Posterior vena cava (tissue), 2 donors: ENCODE data around the gene KBTBD8. TPM values are rescaled to one million over a fixed set of nuclear protein-coding genes. Genes with fewer than 3 reads are reported as not detected.

Source experiments
- DNase-seq: peaks from one replicate; pipeline ENCODE4 v3.0.0-alpha.2; 2020; ENCODE audit warnings: low spot score
- intact Hi-C, 2 donors: fragments of 100-400 bp; cut with DNase I; formaldehyde crosslinking; loops; one replicate each; pipeline versions ENCODE4 v1.14.1 to v1.14.2; 2022 to 2023
- total RNA-seq, 2 donors: library from RNA; stranded (reverse); fragmentation: NEBNext Ultra II Directional; extraction: Animal tissue kit (Norgen Biotek cat#: 25700); gene quantifications; one replicate each; pipeline ENCODE4 v1.2.1, GENCODE V29; 2021
- donor health status: DM: yes; HTN: yes; CAD: no.
- donor health status: DM: yes; HTN: yes; CAD: no.

Gene KBTBD8
- total RNA-seq, 2 donors from 2014 or later, result 1.9 to 2.3 TPM

GRCh38 chr3:67028001-67028784 is 30.1 kb downstream of the KBTBD8 start:
- intact Hi-C loops, result no loop called here
- no peak for DNase-seq

GRCh38 chr3:67030785-67031740 is 33.0 kb downstream of the KBTBD8 start:
- intact Hi-C loops, result no loop called here
- DNase-seq, result no peak

- no peak for DNase-seq
- intact Hi-C loops, result no loop called here
Observed at GRCh38 chr3:67031986-67032385, 33.9 kb downstream of the KBTBD8 start.

DNA sequence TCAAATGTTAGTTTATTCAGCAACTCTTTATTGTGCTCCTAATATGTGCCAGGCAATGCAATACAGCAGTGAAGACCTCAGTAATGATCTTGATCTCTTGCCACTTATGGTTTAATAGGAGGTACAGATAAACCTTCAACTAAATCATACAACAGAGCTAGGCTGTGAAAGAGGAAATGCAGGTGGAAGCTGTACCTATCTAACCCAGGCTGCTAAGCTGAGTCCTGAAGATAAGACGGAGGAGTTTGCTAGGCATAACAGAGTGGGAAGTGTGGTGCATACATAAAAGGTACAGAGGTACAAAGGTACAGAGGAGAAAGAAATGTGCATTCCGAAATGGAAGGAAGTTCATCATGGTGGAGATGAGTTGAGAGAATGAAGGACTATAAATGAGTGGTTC is 35.0 kb downstream of the KBTBD8 start:
- intact Hi-C loops, result no loop called here
- no peak for DNase-seq

DNA sequence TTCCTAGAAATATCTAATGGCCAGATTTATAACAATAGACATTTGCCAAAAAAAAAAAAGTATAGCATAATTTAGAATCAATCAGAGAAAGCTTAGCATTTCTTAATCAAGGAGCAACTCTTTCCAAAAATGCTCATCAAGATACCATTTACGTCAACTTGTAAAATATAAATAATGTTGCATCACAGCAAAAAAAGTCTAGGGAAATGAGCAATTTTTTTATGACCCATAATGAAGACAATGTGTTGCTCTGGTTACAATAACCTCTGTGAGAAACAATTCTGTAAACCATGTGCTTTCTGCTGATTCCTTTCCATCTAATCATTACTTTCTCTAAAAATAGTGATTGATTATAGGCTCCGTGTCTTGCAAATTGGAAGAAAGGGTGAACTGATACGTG is 36.3 kb downstream of the KBTBD8 start:
- DNase-seq, result no peak
- intact Hi-C loops, result no loop called here

DNA sequence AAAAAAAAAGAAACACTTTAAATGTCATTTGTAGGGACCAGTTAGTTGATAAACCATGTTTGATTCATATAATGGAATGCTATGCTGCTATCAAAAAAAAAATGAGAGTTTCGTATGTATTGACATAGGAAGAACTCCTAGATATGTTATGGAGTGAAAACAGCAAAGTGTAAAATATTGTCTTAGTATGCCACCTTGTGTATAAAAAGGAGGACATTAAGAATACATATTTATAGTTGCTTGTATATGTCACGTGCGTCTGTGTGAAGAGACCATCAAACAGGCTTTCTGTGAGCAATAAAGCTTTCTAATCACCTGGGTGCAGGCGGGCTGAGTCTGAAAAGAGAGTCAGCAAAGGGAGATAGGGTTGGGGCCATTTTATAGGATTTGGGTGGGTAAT is 39.5 kb downstream of the KBTBD8 start:
- intact Hi-C loops, result no loop called here
- DNase-seq, result no peak

- no peak for DNase-seq
- intact Hi-C loops, result no loop called here
Observed at GRCh38 chr3:67044295-67044694, 46.2 kb downstream of the KBTBD8 start.

- intact Hi-C loops, result no loop called here
- no peak for DNase-seq
Observed at GRCh38 chr3:67044955-67045354, 46.8 kb downstream of the KBTBD8 start.

- intact Hi-C loops, result no loop called here
Observed at GRCh38 chr3:67045711-67046465, 47.8 kb downstream of the KBTBD8 start.

GRCh38 chr3:67047051-67047450 is 48.9 kb downstream of the KBTBD8 start:
- DNase-seq, result no peak
- intact Hi-C loops, result no loop called here

More at GRCh38 chr3:67045711-67046465, 47.8 kb downstream of the KBTBD8 start:
- DNase-seq, result no peak

DNA sequence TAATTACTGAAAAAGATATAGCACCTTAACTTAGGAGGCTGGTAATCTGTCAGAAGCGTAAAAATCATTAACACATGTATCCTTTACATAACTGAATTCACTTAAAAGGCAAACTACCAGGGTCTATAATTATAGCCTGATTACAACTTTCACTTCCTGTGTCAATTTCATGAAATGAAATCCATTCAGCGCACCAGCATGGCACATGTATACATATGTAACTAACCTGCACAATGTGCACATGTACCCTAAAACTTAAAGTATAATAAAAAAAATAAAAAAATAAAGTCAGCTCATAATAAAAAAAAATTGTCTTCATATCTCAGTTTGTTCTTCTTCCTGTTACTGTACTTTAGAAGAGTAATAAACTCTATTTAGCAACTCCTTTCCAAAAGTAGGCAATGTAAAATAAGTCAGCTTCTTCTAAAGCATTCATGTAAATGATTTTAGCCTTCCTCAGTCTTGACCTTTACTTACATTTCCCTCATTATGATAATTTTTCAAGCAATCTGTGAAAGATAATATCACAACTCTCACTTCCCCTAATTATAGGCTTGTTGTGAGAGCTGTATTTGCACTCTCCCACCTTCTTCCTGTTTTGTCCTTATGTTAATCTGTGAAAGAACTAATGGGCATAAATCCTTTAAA is 50.1 kb downstream of the KBTBD8 start:
- intact Hi-C loops, result no loop called here
- no peak for DNase-seq

DNA sequence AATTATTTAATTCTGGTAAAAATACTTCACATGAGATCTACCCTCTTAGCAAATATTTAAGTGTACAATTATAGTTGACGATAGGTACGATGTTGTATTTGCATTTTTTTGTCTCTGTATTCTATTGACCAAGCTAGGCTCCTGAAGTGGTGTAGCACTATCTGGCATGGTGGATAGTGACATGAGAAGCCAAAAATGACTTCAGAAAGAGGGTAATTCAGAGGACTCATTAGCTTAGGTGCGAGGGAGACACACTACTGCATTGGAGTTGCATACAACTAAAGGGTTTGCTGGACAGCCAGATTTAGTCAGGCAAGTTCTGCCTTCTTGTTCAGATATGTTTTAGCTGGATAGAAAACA is 50.6 kb downstream of the KBTBD8 start:
- intact Hi-C loops, result no loop called here
- no peak for DNase-seq

GRCh38 chr3:67059443-67059842 is 61.3 kb downstream of the KBTBD8 start:
- DNase-seq, result no peak
- intact Hi-C loops, result no loop called here
